Measurements from ENCODE around the gene GEMIN4. TPM values are rescaled to one million over a fixed set of nuclear protein-coding genes. Genes with fewer than 3 reads are reported as not detected.
"Not testable (repeated sequence)": the region's sequence is repeated elsewhere in the genome, so short reads cannot be mapped to it uniquely, and the experiment has no call there.

GEMIN4 gene
- total RNA-seq, 2 experiments from 2014 or later = 29.7 to 29.9 TPM

DNA sequence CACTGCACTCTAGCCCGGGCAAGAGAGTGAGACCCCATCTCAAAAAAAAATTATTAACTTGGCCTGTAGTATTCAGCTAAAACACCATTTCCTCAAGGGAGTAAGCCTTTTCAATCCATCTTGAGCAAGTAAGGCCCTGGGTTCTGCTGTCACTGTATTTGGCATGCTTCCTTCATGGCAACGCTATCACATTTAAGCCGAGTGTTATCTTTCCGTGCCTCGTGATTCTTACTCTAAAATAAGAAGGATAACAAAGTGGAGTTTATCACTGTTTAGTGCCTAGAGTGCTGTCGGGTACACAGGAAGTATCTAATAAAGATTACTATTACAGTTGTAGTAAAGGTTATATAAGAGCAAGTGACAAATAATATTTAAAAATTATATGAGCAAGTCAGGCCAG is 46.2 kb downstream of the GEMIN4 start:
- peaks cover 9% of the 10 kb centered on the region for H3K4me1 Mint-ChIP-seq (ENCODE audit: low read depth)

DNA sequence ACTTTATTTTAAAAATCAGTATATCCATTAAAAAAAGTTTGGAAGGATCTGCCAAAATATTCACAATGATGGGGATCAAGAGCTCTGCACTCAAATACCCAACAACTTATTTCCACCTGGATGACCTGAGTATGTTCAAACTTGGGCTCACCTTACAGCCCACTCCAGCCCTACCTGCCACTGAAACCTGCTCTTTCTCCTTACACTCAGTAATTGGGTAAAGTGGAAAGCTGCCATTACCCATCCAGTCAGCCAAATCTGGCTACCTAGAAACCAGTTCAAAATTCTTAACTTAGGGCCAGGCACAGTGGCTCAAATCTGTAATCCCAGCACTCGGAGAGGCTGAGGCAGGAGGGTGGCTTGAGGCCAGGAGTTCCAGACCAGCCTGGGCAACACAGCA is 47.1 kb downstream of the GEMIN4 start:
- Mint-ChIP-seq H3K9me3 (no peaks in the 10 kb centered on the region), H3K4me1 (ENCODE audit: low read depth) (peaks cover 9% of the 10 kb centered on the region), H3K4me3 (no peak overlapping the region), H3K27ac (peak overlapping the region; percentile 65), H3K27me3 (ENCODE audit: low read depth) (no peaks in the 10 kb centered on the region), H3K36me3 (ENCODE audit: low read depth) (peaks cover 14% of the 10 kb centered on the region)
- CTCF ChIA-PET = interaction anchor here (0.7 to 9.2 kb wide), 3 partner anchors 8 to 293 kb away, joined by 4 to 124 read pairs (median 8); a partner anchor contains a TSS
- no peak for DNase-seq
- intact Hi-C loops (cut with micrococcal nuclease) = loop anchor here (10.0 kb wide), 1 partner anchor 310 kb away; no protein-coding TSS in a partner anchor

More for the DNA sequence above, 46.2 kb downstream of the GEMIN4 start:
- CTCF ChIA-PET = interaction anchor here (0.6 to 0.7 kb wide), 2 partner anchors 141 to 293 kb away, joined by 3 read pairs; no protein-coding TSS in a partner anchor
- H3K4me3 Mint-ChIP-seq = no peak overlapping the region
- intact Hi-C loops (cut with micrococcal nuclease) = loop anchor here (10.0 kb wide), 1 partner anchor 311 kb away; no protein-coding TSS in a partner anchor
- H3K27ac Mint-ChIP-seq = no peak overlapping the region
- no peaks in the 10 kb centered on the region for H3K27me3 Mint-ChIP-seq (ENCODE audit: low read depth)
- peaks cover 14% of the 10 kb centered on the region for H3K36me3 Mint-ChIP-seq (ENCODE audit: low read depth)
- DNase-seq = no peak
- no peaks in the 10 kb centered on the region for H3K9me3 Mint-ChIP-seq

DNA sequence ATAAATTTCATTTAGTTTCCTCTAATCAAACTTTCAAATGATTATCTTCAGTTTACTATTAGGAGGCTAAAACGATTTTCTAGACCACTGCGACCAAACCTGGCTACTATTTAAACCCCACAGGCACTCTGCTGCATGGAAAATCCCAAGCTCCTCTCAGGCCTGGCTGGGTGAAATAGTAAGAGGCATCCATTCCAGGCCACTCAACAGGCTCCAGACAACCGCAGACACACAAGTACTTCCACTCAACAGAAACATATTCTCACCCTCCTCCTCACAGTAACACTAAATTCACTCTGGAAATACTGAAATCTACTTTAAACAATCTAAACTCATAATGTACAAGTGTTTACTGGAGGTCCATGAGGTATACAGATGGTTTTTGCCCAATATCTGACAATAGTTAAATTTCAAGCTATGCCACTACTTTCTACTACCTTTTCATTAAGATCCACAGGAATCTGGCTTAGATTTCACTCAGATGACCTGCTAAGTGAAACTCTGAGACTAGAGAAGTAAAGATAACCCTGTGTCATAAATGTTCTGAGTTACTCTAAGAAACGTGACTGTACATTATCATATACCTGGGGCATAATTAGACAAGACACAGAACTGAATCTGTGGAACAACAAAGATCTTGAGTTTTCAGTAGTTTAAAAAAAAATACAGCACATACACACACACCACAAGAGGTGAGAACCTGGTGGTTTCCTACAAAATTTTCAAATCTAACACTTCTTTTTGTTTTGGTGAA is 47.8 kb downstream of the GEMIN4 start:
- peaks cover 11% of the 10 kb centered on the region for H3K36me3 Mint-ChIP-seq (ENCODE audit: low read depth)
- no peaks in the 10 kb centered on the region for H3K27me3 Mint-ChIP-seq (ENCODE audit: low read depth)
- CTCF ChIA-PET = interaction anchor here (0.7 to 9.2 kb wide), 3 partner anchors 9 to 293 kb away, joined by 4 to 124 read pairs (median 8); a partner anchor contains a TSS
- no peaks in the 10 kb centered on the region for H3K9me3 Mint-ChIP-seq
- peaks cover 6% of the 10 kb centered on the region for H3K4me1 Mint-ChIP-seq (ENCODE audit: low read depth)
- no peak for DNase-seq
- H3K27ac Mint-ChIP-seq = peak overlapping the region; percentile 65
- intact Hi-C loops (cut with micrococcal nuclease) = loop anchor here (10.0 kb wide), 1 partner anchor 309 kb away; no protein-coding TSS in a partner anchor
- H3K4me3 Mint-ChIP-seq = no peak overlapping the region

DNA sequence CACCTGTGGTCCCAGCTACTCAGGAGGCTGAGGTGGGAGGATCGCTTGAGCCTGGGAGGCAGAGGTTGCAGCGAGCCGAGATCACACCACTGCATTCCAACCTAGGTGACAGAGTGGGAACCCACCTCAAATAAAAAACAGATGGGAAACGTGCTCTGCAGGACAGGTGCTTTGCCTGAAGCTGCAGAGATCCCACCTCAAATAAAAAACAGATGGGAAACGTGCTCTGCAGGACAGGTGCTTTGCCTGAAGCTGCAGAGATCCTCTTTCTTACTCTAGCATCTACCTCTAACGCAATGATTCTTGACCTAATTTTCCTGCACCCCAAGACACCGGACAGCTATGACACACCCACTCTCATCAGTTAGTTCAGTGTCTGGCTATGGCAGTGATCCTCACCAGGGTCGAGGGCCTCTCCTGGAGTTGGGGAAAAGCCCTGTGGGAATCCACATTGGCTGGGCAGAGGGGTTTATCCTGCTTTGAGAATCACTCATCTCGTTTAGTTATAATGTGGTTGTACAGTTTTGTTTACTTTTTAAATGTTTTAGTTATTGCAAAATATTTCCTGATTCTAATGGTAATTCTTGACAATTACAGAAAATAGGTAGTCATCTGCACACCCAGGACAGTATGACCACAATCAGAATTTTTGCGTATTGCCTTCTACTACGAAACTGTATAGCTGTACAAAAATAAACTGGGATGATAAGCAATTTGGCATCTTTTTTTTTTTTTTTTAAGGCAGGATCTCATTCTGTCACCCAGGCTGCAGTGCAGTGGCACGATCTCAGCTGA is 48.8 kb downstream of the GEMIN4 start:
- CTCF ChIA-PET = interaction anchor here (9.2 kb wide), 1 partner anchor 292 kb away, joined by 124 read pairs; a partner anchor contains a TSS
- intact Hi-C loops (cut with micrococcal nuclease) = loop anchor here (10.0 kb wide), 1 partner anchor 308 kb away; no protein-coding TSS in a partner anchor
- DNase-seq = no peak
- no peaks in the 10 kb centered on the region for H3K9me3 Mint-ChIP-seq
- H3K4me1 Mint-ChIP-seq (ENCODE audit: low read depth) = peaks cover 2% of the 10 kb centered on the region
- H3K36me3 Mint-ChIP-seq (ENCODE audit: low read depth) = peaks cover 7% of the 10 kb centered on the region
- no peaks in the 10 kb centered on the region for H3K27me3 Mint-ChIP-seq (ENCODE audit: low read depth)
- no peak overlapping the region for H3K27ac Mint-ChIP-seq
- no peak overlapping the region for H3K4me3 Mint-ChIP-seq

DNA sequence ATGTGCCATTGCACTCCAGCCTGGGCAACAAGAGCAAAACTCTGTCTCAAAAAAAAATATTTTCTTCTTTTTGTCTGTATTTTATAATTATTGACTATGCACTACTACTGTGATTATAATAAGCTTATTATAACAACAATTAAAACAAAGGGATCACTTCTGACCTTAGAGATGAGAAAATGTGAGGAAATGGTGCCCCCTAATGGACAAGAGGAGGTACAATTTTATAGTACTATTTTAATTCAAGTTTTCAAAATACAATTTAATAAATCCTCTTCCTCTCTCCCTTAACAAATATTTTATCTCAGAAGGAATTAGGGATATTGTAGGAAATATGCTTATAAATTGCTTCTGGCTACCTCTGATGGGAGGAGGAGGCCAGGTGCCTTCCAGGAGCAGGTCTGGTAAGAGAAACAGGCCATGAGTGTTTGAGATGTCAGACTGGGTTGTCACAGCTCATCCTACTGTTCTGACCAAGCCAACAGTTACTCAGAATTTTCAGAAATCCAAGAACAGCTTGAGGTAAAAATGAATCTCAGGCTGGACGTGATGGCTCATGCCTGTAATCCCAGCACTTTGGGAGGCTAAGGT is 51.5 kb downstream of the GEMIN4 start:
- no peak for DNase-seq
- H3K4me3 Mint-ChIP-seq = no peak overlapping the region
- intact Hi-C loops (cut with micrococcal nuclease) = loop anchor here (1.0 to 10.0 kb wide), 2 partner anchors 288 to 306 kb away; no protein-coding TSS in a partner anchor
- CTCF ChIA-PET = interaction anchor here (0.6 to 9.2 kb wide), 33 partner anchors 9 to 555 kb away, joined by 3 to 124 read pairs (median 4); partner anchors contain the start of gene NXN
- H3K9me3 Mint-ChIP-seq = no peaks in the 10 kb centered on the region
- H3K27me3 Mint-ChIP-seq (ENCODE audit: low read depth) = no peaks in the 10 kb centered on the region
- peaks cover 6% of the 10 kb centered on the region for H3K36me3 Mint-ChIP-seq (ENCODE audit: low read depth)
- no peak overlapping the region for H3K27ac Mint-ChIP-seq
- H3K4me1 Mint-ChIP-seq (ENCODE audit: low read depth) = peaks cover 2% of the 10 kb centered on the region

DNA sequence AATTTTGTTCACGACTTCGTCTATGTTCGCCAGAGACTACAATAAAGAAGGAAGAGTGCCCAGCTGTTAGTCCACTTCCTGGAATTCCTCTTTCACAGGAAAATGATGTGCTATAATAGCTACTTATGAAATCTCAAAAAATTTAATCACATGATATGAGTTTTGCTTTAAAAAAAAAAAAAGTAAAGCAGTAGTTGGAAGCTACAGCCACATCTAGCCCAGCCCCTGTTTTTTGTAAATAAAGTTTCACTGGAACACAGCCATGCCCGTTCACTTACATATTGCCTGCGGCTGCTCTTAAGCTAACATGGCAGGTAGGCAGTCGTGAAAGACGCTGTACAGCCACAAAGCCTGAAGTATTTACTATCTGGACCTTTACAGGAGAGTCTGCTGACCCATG is 52.7 kb downstream of the GEMIN4 start:
- no peaks in the 10 kb centered on the region for H3K4me1 Mint-ChIP-seq (ENCODE audit: low read depth)
- no peaks in the 10 kb centered on the region for H3K9me3 Mint-ChIP-seq
- intact Hi-C loops (cut with micrococcal nuclease) = no loop called here

DNA sequence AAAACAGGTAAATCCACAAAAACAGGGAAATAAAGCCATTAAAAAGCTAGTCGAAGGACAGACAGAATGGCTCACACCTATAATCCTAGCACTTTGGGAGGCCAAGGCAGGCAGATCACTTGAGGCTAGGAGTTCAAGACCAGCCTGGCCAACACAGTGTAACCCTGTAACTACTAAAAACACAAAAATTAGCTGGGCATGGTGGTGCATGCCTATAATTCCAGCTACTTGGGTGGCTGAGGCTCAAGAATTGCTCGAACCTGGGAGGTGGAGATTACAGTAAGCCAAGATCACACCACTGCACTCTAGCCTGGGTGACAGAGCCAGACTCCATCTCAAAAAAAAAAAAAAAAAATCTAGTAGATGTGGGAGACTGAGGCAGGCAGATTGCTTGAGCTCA is 54.0 kb downstream of the GEMIN4 start:
- CTCF ChIA-PET = interaction anchor here (0.6 to 9.2 kb wide), 2 partner anchors 287 to 546 kb away, joined by 3 to 124 read pairs; a partner anchor contains a TSS
- intact Hi-C loops (cut with micrococcal nuclease); H3K9me3 Mint-ChIP-seq; H3K4me3 Mint-ChIP-seq; H3K36me3 Mint-ChIP-seq (ENCODE audit: low read depth); DNase-seq; H3K27me3 Mint-ChIP-seq (ENCODE audit: low read depth); H3K27ac Mint-ChIP-seq; H3K4me1 Mint-ChIP-seq (ENCODE audit: low read depth): not testable (repeated sequence)

More for the DNA sequence above, 52.7 kb downstream of the GEMIN4 start:
- H3K36me3 Mint-ChIP-seq (ENCODE audit: low read depth) = peaks cover 8% of the 10 kb centered on the region
- no peaks in the 10 kb centered on the region for H3K27me3 Mint-ChIP-seq (ENCODE audit: low read depth)
- H3K4me3 Mint-ChIP-seq = no peak overlapping the region
- no peak overlapping the region for H3K27ac Mint-ChIP-seq
- CTCF ChIA-PET = interaction anchor here (0.5 to 9.2 kb wide), 14 partner anchors 12 to 550 kb away, joined by 3 to 124 read pairs (median 4); a partner anchor contains a TSS
- DNase-seq = no peak

DNA sequence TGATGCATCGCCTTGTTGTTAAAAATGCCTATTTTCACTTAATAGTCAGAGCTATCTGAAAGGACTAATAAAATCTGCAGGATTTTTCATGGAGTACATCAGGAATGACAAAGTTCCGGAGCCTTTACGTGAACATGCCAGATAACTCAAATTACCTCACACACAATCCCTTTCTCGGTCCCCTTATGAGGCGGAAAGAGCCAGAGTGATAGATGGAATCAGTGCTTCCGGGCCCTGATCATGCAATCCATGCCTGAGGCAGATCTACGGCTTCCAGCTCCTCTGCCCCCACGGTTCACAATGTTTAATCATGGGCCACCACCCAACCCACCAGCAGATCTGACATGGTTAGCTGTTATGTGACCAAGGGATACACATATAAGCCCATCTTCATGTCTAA is 54.4 kb downstream of the GEMIN4 start:
- intact Hi-C loops (cut with micrococcal nuclease) = no loop called here
- Mint-ChIP-seq H3K27me3 (ENCODE audit: low read depth) (no peaks in the 10 kb centered on the region), H3K27ac (no peak overlapping the region), H3K9me3 (no peaks in the 10 kb centered on the region), H3K4me3 (no peak overlapping the region), H3K36me3 (ENCODE audit: low read depth) (peaks cover 8% of the 10 kb centered on the region), H3K4me1 (ENCODE audit: low read depth) (no peaks in the 10 kb centered on the region)
- DNase-seq = no peak
- CTCF ChIA-PET = interaction anchor here (1.0 to 9.2 kb wide), 2 partner anchors 10 to 286 kb away, joined by 3 to 124 read pairs; a partner anchor contains a TSS

DNA sequence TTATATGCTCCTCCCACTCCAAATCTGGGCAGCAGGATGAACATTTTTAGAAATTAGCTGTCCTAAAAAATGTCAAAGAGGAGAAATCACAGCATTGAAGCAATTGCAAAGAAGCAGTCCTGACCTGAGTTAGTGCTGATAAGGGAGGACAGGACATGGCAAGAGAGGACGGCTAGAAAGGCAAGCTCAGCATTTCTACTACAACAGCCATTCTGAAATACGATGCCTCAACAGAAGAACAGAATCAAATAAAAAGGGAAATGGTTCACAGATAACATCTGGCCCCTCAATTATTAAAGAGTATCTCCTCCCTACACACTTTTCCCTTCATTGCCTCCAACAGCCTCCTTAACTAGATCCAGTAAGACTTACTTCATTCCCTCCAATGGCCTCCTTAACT is 55.7 kb downstream of the GEMIN4 start:
- intact Hi-C loops (cut with micrococcal nuclease) = no loop called here
- CTCF ChIA-PET = interaction anchor here (9.2 kb wide), 1 partner anchor 285 kb away, joined by 124 read pairs; a partner anchor contains a TSS
- no peaks in the 10 kb centered on the region for H3K4me1 Mint-ChIP-seq (ENCODE audit: low read depth)
- DNase-seq = no peak
- no peak overlapping the region for H3K4me3 Mint-ChIP-seq
- H3K27me3 Mint-ChIP-seq (ENCODE audit: low read depth) = no peaks in the 10 kb centered on the region
- no peak overlapping the region for H3K27ac Mint-ChIP-seq
- H3K36me3 Mint-ChIP-seq (ENCODE audit: low read depth) = peaks cover 8% of the 10 kb centered on the region
- no peaks in the 10 kb centered on the region for H3K9me3 Mint-ChIP-seq

Data from activated naive CD4-positive, alpha-beta T cell treated with anti-CD3 and anti-CD28 coated beads for 36 hours (primary cell).